H1 (cell line): Measurements from ENCODE around the gene MAP2K7. TPM values are rescaled to one million over a fixed set of nuclear protein-coding genes. Genes with fewer than 3 reads are reported as not detected.

Experiments
- CTCF ChIA-PET: fragments of 300-600 bp; sonication (Branson Sonifier 250); formaldehyde crosslinking; loops from one replicate; lab custom pipeline; 2021; ENCODE audit not compliant: partially characterized antibody; lab: Charles Lee
- POLR2A ChIA-PET: fragments of 300-600 bp; sonication (Branson Sonifier 250); formaldehyde crosslinking; loops from one replicate; lab custom pipeline; 2021; ENCODE audit warnings: inconsistent platforms; ENCODE audit not compliant: partially characterized antibody; lab: Charles Lee
- DNase-seq, 2 experiments: peaks; one replicate each; pipeline versions ENCODE4 v3.0.0 to v3.0.0-alpha.2; 2010 to 2022; ENCODE audit warnings: low spot score in 2 of 2, low read depth in 1 of 2, mixed read lengths in 1 of 2
- FAIRE-seq: peaks from 2 replicates; lab custom pipeline; 2011; peaks lifted over from hg19 to GRCh38; lab: Jason Lieb, UNC
- H2AFZ ChIP-seq: 2 replicates; pipeline ENCODE4 v1.8.1; 2012; ENCODE audit warnings: low read length, inconsistent platforms
- H2AK5ac ChIP-seq: 2 replicates; pipeline ENCODE4 v1.6.1; 2013; ENCODE audit warnings: low read depth, low read length
- H2BK120ac ChIP-seq: replicated peaks from 2 replicates; pipeline ENCODE3; 2013; ENCODE audit warnings: low read depth, low read length, inconsistent platforms
- H2BK12ac ChIP-seq: 2 replicates; pipeline ENCODE4 v1.6.1; 2013; ENCODE audit warnings: low read depth, low read length
- H2BK15ac ChIP-seq: 2 replicates; pipeline ENCODE4 v1.6.1; 2013; ENCODE audit warnings: low read length
- H2BK20ac ChIP-seq: 2 replicates; pipeline ENCODE4 v1.6.1; 2013; ENCODE audit warnings: low read length
- H2BK5ac ChIP-seq: 2 replicates; pipeline ENCODE4 v1.6.1; 2013; ENCODE audit warnings: low read depth, low read length
- H3K14ac ChIP-seq: 2 replicates; pipeline ENCODE4 v1.6.1; 2013; ENCODE audit warnings: inconsistent platforms; ENCODE audit not compliant: insufficient read length
- H3K18ac ChIP-seq: 2 replicates; pipeline ENCODE4 v1.6.1; 2013; ENCODE audit warnings: low read length; ENCODE audit errors: extremely low read depth
- H3K23ac ChIP-seq: 2 replicates; pipeline ENCODE4 v1.6.1; 2013; ENCODE audit warnings: inconsistent platforms; ENCODE audit not compliant: insufficient read length
- H3K23me2 ChIP-seq: 2 replicates; pipeline ENCODE4 v1.6.1; 2013; ENCODE audit warnings: low read depth, low read length
- H3K27ac ChIP-seq: 2 replicates; pipeline ENCODE4 v1.6.1; 2011; ENCODE audit warnings: low read depth, low read length, inconsistent platforms
- H3K27me3 ChIP-seq, 4 experiments: replicated peaks in 1 of 4; 1 replicate in 1 of 4; 2 replicates in 3 of 4; pipeline versions ENCODE4 v1.6.1 to v1.8.1; 2011 to 2013; ENCODE audit warnings: low read length in 3 of 4, mild to moderate bottlenecking in 3 of 4, inconsistent platforms in 2 of 4, mixed read lengths in 2 of 4, moderate library complexity in 1 of 4; ENCODE audit not compliant: control insufficient read depth in 3 of 4, insufficient read depth in 3 of 4; ENCODE audit errors: extremely low read depth in 1 of 4
- H3K36me3 ChIP-seq, 4 experiments: 2 replicates each; pipeline versions ENCODE4 v1.6.1 to v1.8.1; 2011 to 2013; ENCODE audit warnings: mild to moderate bottlenecking in 4 of 4, low read length in 3 of 4, moderate library complexity in 2 of 4, control low read depth in 1 of 4, inconsistent platforms in 1 of 4; ENCODE audit not compliant: insufficient read depth in 4 of 4, control insufficient read depth in 2 of 4
- H3K4ac ChIP-seq: replicated peaks from 2 replicates; pipeline ENCODE3; 2013; ENCODE audit warnings: low read length, low read depth, mixed read lengths, inconsistent platforms; ENCODE audit not compliant: insufficient read length
- H3K4me1 ChIP-seq, 4 experiments: replicated peaks in 1 of 4; 1 replicate in 1 of 4; 2 replicates in 3 of 4; pipeline versions ENCODE4 v1.6.1 to v1.8.1; 2011 to 2013; ENCODE audit warnings: low read length in 3 of 4, inconsistent platforms in 2 of 4, mixed read lengths in 1 of 4; ENCODE audit not compliant: insufficient read depth in 4 of 4, control insufficient read depth in 3 of 4
- H3K4me2 ChIP-seq, 2 experiments: 2 replicates each; pipeline versions ENCODE4 v1.6.1 to v1.8.1; 2011 to 2013; ENCODE audit warnings: low read depth in 2 of 2, low read length in 2 of 2, control low read depth in 1 of 2, inconsistent platforms in 1 of 2, mild to moderate bottlenecking in 1 of 2; ENCODE audit not compliant: insufficient read depth in 1 of 2
- H3K4me3 ChIP-seq, 4 experiments: fragments of 200-600, 300-600 bp in 1 of 4; sonication (generic), shearing (Covaris generic), sonication (Bioruptor Twin) in 1 of 4; 2 replicates each; pipeline versions ENCODE4 v1.5.1 to v1.8.1; 2011 to 2016; ENCODE audit warnings: low read length in 4 of 4, low read depth in 3 of 4, control low read depth in 2 of 4, inconsistent platforms in 2 of 4, mild to moderate bottlenecking in 2 of 4, mixed read lengths in 1 of 4, moderate library complexity in 1 of 4; ENCODE audit not compliant: insufficient read depth in 2 of 4; ENCODE audit errors: extremely low read depth in 1 of 4
- H3K56ac ChIP-seq: replicated peaks from 2 replicates; pipeline ENCODE3; 2013; ENCODE audit warnings: low read depth, mild to moderate bottlenecking, mixed read lengths, low read length, inconsistent platforms; ENCODE audit not compliant: insufficient read length
- H3K79me1 ChIP-seq: 2 replicates; pipeline ENCODE4 v1.6.1; 2013; ENCODE audit warnings: low read depth, low read length, control low read depth
- H3K79me2 ChIP-seq, 2 experiments: 2 replicates each; pipeline versions ENCODE4 v1.6.1 to v1.8.1; 2012 to 2013; ENCODE audit warnings: low read length in 2 of 2, mild to moderate bottlenecking in 2 of 2, inconsistent platforms in 1 of 2; ENCODE audit not compliant: insufficient read depth in 2 of 2, control insufficient read depth in 1 of 2
- H3K9ac ChIP-seq, 4 experiments: replicated peaks in 1 of 4; 1 replicate in 1 of 4; 2 replicates in 3 of 4; pipeline versions ENCODE4 v1.6.1 to v1.8.1; 2011 to 2013; ENCODE audit warnings: low read depth in 3 of 4, low read length in 3 of 4, control low read depth in 2 of 4, mild to moderate bottlenecking in 2 of 4, moderate library complexity in 2 of 4, inconsistent platforms in 1 of 4; ENCODE audit errors: extremely low read depth in 1 of 4
- H3K9me3 ChIP-seq, 2 experiments: 2 replicates each; pipeline versions ENCODE4 v1.6.1 to v1.8.1; 2012 to 2013; ENCODE audit warnings: mild to moderate bottlenecking in 2 of 2, moderate library complexity in 2 of 2, control low read depth in 1 of 2, inconsistent platforms in 1 of 2, low read depth in 1 of 2, low read length in 1 of 2, mixed read lengths in 1 of 2; ENCODE audit not compliant: insufficient read depth in 2 of 2
- H4K20me1 ChIP-seq, 2 experiments: replicated peaks in 1 of 2; 2 replicates each; pipeline versions ENCODE3 to v1.8.1; 2011 to 2013; ENCODE audit warnings: inconsistent platforms in 2 of 2, low read length in 2 of 2, mild to moderate bottlenecking in 1 of 2; ENCODE audit not compliant: insufficient read depth in 2 of 2, control insufficient read depth in 1 of 2
- H4K5ac ChIP-seq: 2 replicates; pipeline ENCODE4 v1.6.1; 2013; ENCODE audit warnings: low read length, low read depth, mixed read lengths, inconsistent platforms; ENCODE audit not compliant: insufficient read length
- H4K8ac ChIP-seq: 2 replicates; pipeline ENCODE4 v1.8.0; 2013; ENCODE audit warnings: mild to moderate bottlenecking, moderate library complexity, low read length, inconsistent platforms; ENCODE audit not compliant: insufficient read depth; ENCODE audit errors: extremely low read depth
- H4K91ac ChIP-seq: replicated peaks from 2 replicates; pipeline ENCODE3; 2013; ENCODE audit warnings: low read length, mixed read lengths, inconsistent platforms; ENCODE audit not compliant: insufficient read length
- BCL11A ChIP-seq, 2 experiments: IDR thresholded peaks; one replicate each; pipeline ENCODE4 v1.6.1; 2011; ENCODE audit warnings: low read depth in 2 of 2, low read length in 2 of 2, mild to moderate bottlenecking in 2 of 2
- CBX8 ChIP-seq: fragments of 300-800, 300-1000 bp; sonication (generic); IDR thresholded peaks from 2 replicates; pipeline ENCODE4 v1.7.1; 2016; ENCODE audit warnings: low read depth, low read length, borderline replicate concordance
- HDAC2 ChIP-seq, 2 experiments: fragments of 300-600 bp in 1 of 2; sonication (generic) in 1 of 2; IDR thresholded peaks; 2 replicates each; pipeline ENCODE4 v1.6.1; 2011 to 2012; ENCODE audit warnings: low read depth in 2 of 2, low read length in 2 of 2, mild to moderate bottlenecking in 2 of 2, moderate library complexity in 2 of 2, borderline replicate concordance in 1 of 2, inconsistent platforms in 1 of 2
- JUND ChIP-seq: IDR thresholded peaks from 2 replicates; pipeline ENCODE4 v1.6.1; 2011; ENCODE audit warnings: mild to moderate bottlenecking, improper control_type of control experiment, low read length
- KDM4A ChIP-seq: IDR thresholded peaks from one replicate; pipeline ENCODE4 v1.7.1; 2012; ENCODE audit warnings: low read depth, mild to moderate bottlenecking, moderate library complexity, low read length, inconsistent platforms; ENCODE audit not compliant: severe bottlenecking
- MAFK ChIP-seq: IDR thresholded peaks from 2 replicates; pipeline ENCODE4 v1.6.1; 2012; ENCODE audit warnings: low read depth, mild to moderate bottlenecking, improper control_type of control experiment, low read length
- NRF1 ChIP-seq: IDR thresholded peaks from 2 replicates; pipeline ENCODE4 v1.6.1; 2011; ENCODE audit warnings: mild to moderate bottlenecking, low read depth, low read length, improper control_type of control experiment
- RBBP5 ChIP-seq: IDR thresholded peaks from 2 replicates; pipeline ENCODE4 v1.7.1; 2012; ENCODE audit warnings: low read depth, mild to moderate bottlenecking, inconsistent platforms, low read length, moderate library complexity, borderline replicate concordance
- SP2 ChIP-seq: IDR thresholded peaks from 2 replicates; pipeline ENCODE4 v1.6.1; 2012; ENCODE audit warnings: mild to moderate bottlenecking, low read length, inconsistent platforms
- SRF ChIP-seq: IDR thresholded peaks from 2 replicates; pipeline ENCODE4 v1.6.1; 2011; ENCODE audit warnings: mild to moderate bottlenecking, low read depth, low read length, moderate library complexity
- TAF7 ChIP-seq: optimal IDR thresholded peaks from 2 replicates; pipeline ENCODE3; 2011; ENCODE audit warnings: low read depth, mild to moderate bottlenecking, inconsistent platforms, low read length, moderate library complexity, borderline replicate concordance
- WGBS, 2 experiments: shearing (Covaris generic) in 1 of 2; methylation state at CpG; one replicate each; pipeline versions ENCODE4 v1.1.6 to v1.1.7; 2013 to 2015; ENCODE audit warnings: low lambda C conversion rate in 2 of 2, mixed read lengths in 2 of 2, inconsistent platforms in 1 of 2, low coverage in 1 of 2, missing lambda C conversion rate in 1 of 2; ENCODE audit not compliant: insufficient replicate concordance in 2 of 2, insufficient coverage in 1 of 2, insufficient read length in 1 of 2; ENCODE audit errors: extremely low coverage in 1 of 2, missing lambda C conversion rate in 1 of 2; 5-methylcytosine and 5-hydroxymethylcytosine counted together
- polyA plus RNA-seq, 7 experiments: library from polyadenylated mRNA; depleted of rRNA in 3 of 7; stranded (reverse) in 5 of 7; unstranded in 2 of 7; fragments of >200 nt in 5 of 7; fragments of 200-250 nt in 2 of 7; gene quantifications; 1 replicate in 5 of 7; 2 replicates in 1 of 7; 4 replicates in 1 of 7; pipeline versions ENCODE4 v1.2.1 to v1.2.3, GENCODE V29; 2011 to 2013; ENCODE audit warnings: missing spikeins in 2 of 7, mixed read lengths in 2 of 7
- total RNA-seq: library from RNA; stranded (reverse); fragmentation: NEBNext Ultra II Directional; extraction: Animal tissue kit (Norgen Biotek cat#: 25700); gene quantifications from 2 replicates; pipeline ENCODE4 v1.2.1, GENCODE V29; 2021

Gene MAP2K7
- total and polyA plus RNA-seq, 2 of the 8 experiments (the other 6 are each of a cell fraction or from before 2014, with no cell fraction given) = 8.9 to 38.3 TPM

GRCh38 chr19:7874897-7875273, 28.8 kb upstream of the MAP2K7 start:
- no peak overlapping the region for H2AK5ac ChIP-seq
- POLR2A ChIA-PET = interaction anchor here (0.6 to 2.0 kb wide), 7 partner anchors 9 to 278 kb away, joined by 3 to 9 read pairs (median 5); partner anchors contain the start of gene LRRC8E
- CTCF ChIA-PET = interaction anchor here (1.0 to 3.5 kb wide), 12 partner anchors 9 to 47 kb away, joined by 3 to 17 read pairs (median 4); partner anchors contain the start of genes MAP2K7 and SNAPC2
- no peak overlapping the region; the same call in 1 of the 2 replicates for H4K8ac ChIP-seq
- TF ChIP-seq SP2 = no peak
- no peak for TF ChIP-seq CBX8
- no peak for TF ChIP-seq BCL11A (IDR thresholded peaks at IDR 0.05; ENCODE audit: low read depth in 2 of 2, low read length in 2 of 2)
- TF ChIP-seq TAF7 = no peak
- no peak for TF ChIP-seq KDM4A
- 0 out of 4 replicates have a peak, but pooled peaks of 1 of the 2 experiments have one; percentile 75 for TF ChIP-seq HDAC2 (IDR thresholded peaks at IDR 0.05; ENCODE audit: borderline replicate concordance in 1 of 2, low read depth in 2 of 2, low read length in 2 of 2)
- no peak for TF ChIP-seq JUND
- 0 out of 2 replicates have a peak, but pooled peaks have one; percentile 24 for TF ChIP-seq RBBP5
- no peak for TF ChIP-seq NRF1
- no peak for TF ChIP-seq MAFK
- TF ChIP-seq SRF = no peak
- H3K79me1 ChIP-seq = no peaks in the 10 kb centered on the region; the same call in 1 of the 2 replicates
- H3K18ac ChIP-seq = 0 out of 2 replicates have a peak overlapping the region, but pooled peaks have one; percentile 78
- peak overlapping the region in 2 of 4 experiments; percentile 13 to 65; a peak in 2 of 7 replicates for H3K9ac ChIP-seq
- H3K4me1 ChIP-seq = peaks cover 0 to 16% (median 12%) of the 10 kb centered on the region in 4 experiments; a peak in 5 of 7 replicates
- H2BK5ac ChIP-seq = no peak overlapping the region
- H2BK120ac ChIP-seq = no peak overlapping the region
- H4K5ac ChIP-seq = no peak overlapping the region
- H3K56ac ChIP-seq = peak overlapping the region; percentile 1
- H3K23me2 ChIP-seq = peaks cover 9% of the 10 kb centered on the region
- peaks cover 0 to 7% (median 5%) of the 10 kb centered on the region in 4 experiments; a peak in 3 of 7 replicates for H3K27me3 ChIP-seq
- H2AFZ ChIP-seq = peak overlapping the region; percentile 78; the same call in 1 of the 2 replicates
- H2BK12ac ChIP-seq = 0 out of 2 replicates have a peak overlapping the region, but pooled peaks have one; percentile 27
- no peak overlapping the region for H2BK15ac ChIP-seq
- H3K9me3 ChIP-seq = no peaks in the 10 kb centered on the region
- no peak overlapping the region for H3K4ac ChIP-seq
- no peaks in the 10 kb centered on the region for H3K36me3 ChIP-seq
- no peak overlapping the region for H4K91ac ChIP-seq
- H4K20me1 ChIP-seq = peaks cover 3 to 4% of the 10 kb centered on the region in 2 experiments
- FAIRE-seq = no peak
- no peak overlapping the region for H3K27ac ChIP-seq
- no peak overlapping the region for H3K14ac ChIP-seq
- H3K79me2 ChIP-seq = no peaks in the 10 kb centered on the region
- peak overlapping the region; percentile 89 to 100 for H3K4me2 ChIP-seq
- no peak for DNase-seq
- H2BK20ac ChIP-seq = no peak overlapping the region
- H3K23ac ChIP-seq = no peak overlapping the region
- WGBS, 2 experiments = 57% methylated on average over 12 of the region's 12 CpGs; no CpG with 5 or more reads in 1 of the 2 experiments
- H3K4me3 ChIP-seq = peak overlapping the region; percentile 67 to 98 (median 70); a peak in 6 of 8 replicates
